ENCODE measurements around the gene SLC39A10.
"Not testable (repeated sequence)": the region's sequence is repeated elsewhere in the genome, so short reads cannot be mapped to it uniquely, and the experiment has no call there.

Gene SLC39A10

GRCh38 chr2:195675783-195676427 lies 18.9 kb downstream of the SLC39A10 start:
- no peak for DNase-seq

GRCh38 chr2:195677290-195677689 lies 20.3 kb downstream of the SLC39A10 start:
- no peak for DNase-seq

GRCh38 chr2:195677884-195678283 lies 20.9 kb downstream of the SLC39A10 start:
- no peak for DNase-seq

- DNase-seq = no peak
These were observed 25.1 kb downstream of the SLC39A10 start for GRCh38 chr2:195682077-195682476.

GRCh38 chr2:195683174-195683573 lies 26.1 kb downstream of the SLC39A10 start:
- DNase-seq = no peak

- DNase-seq = no peak
These were observed 29.5 kb downstream of the SLC39A10 start for GRCh38 chr2:195686564-195686963.

GRCh38 chr2:195687320-195688086 lies 30.5 kb downstream of the SLC39A10 start:
- no peak for DNase-seq

- DNase-seq = not testable (repeated sequence)
These were observed 35.5 kb downstream of the SLC39A10 start for GRCh38 chr2:195692531-195692930.

- DNase-seq = peak; percentile 92
These were observed 37.5 kb downstream of the SLC39A10 start for GRCh38 chr2:195694553-195694952.

- DNase-seq = peak; percentile 87
These were observed 38.1 kb downstream of the SLC39A10 start for GRCh38 chr2:195695002-195695631.

GRCh38 chr2:195696012-195696411 lies 39.0 kb downstream of the SLC39A10 start:
- no peak for DNase-seq

- DNase-seq = no peak
These were observed 40.7 kb downstream of the SLC39A10 start for GRCh38 chr2:195697681-195698220.

GRCh38 chr2:195700480-195700879 lies 43.5 kb downstream of the SLC39A10 start:
- no peak for DNase-seq

- DNase-seq = no peak
These were observed 49.3 kb downstream of the SLC39A10 start for GRCh38 chr2:195706161-195706900.

GRCh38 chr2:195709901-195710806 lies 53.1 kb downstream of the SLC39A10 start:
- no peak for DNase-seq

- no peak for DNase-seq
These were observed 54.5 kb downstream of the SLC39A10 start for GRCh38 chr2:195711478-195711877.

GRCh38 chr2:195716466-195716865 lies 59.4 kb downstream of the SLC39A10 start:
- no peak for DNase-seq

- DNase-seq = no peak
These were observed 64.0 kb downstream of the SLC39A10 start for GRCh38 chr2:195721042-195721441.

- no peak for DNase-seq
These were observed 65.0 kb downstream of the SLC39A10 start for GRCh38 chr2:195722075-195722474.

GRCh38 chr2:195727106-195727505 lies 70.1 kb downstream of the SLC39A10 start:
- DNase-seq = no peak

GRCh38 chr2:195730912-195731311 lies 73.9 kb downstream of the SLC39A10 start:
- DNase-seq = no peak

GRCh38 chr2:195732574-195732973 lies 75.5 kb downstream of the SLC39A10 start:
- no peak for DNase-seq
